Gastrocnemius medialis (tissue), 4 donors: ENCODE measurements around the gene ADAMTS2. TPM values are rescaled to one million over a fixed set of nuclear protein-coding genes. Genes with fewer than 3 reads are reported as not detected.
A peak's percentile ranks its signal among the peaks of the same experiment; 100 is the strongest.

ENCODE experiments used
- ATAC-seq, 2 donors: fragments of 150-250 bp; one replicate each; pipeline ENCODE4 v1.9.1; 2016
- DNase-seq, 2 donors: peaks; one replicate each; pipeline ENCODE4 v3.0.0-alpha.2; 2019
- H3K27ac ChIP-seq, 4 donors: fragments of 200-600 bp; sonication (generic); 1 replicate in 1 of 4; 2 replicates in 3 of 4; pipeline ENCODE4 v1.5.1; 2016 to 2018; ENCODE audit warnings: mild to moderate bottlenecking in 2 of 4, moderate library complexity in 1 of 4
- H3K27me3 ChIP-seq, 3 donors: fragments of 200-600 bp; sonication (generic) in 2 of 3; 1 replicate in 1 of 3; 2 replicates in 2 of 3; pipeline versions ENCODE4 v1.5.1 to v1.6.0; 2016 to 2019; ENCODE audit warnings: mild to moderate bottlenecking in 1 of 3, moderate library complexity in 1 of 3
- H3K36me3 ChIP-seq, 2 donors: fragments of 200-600 bp; sonication (generic) in 1 of 2; one replicate each; pipeline ENCODE4 v1.5.1; 2017 to 2018
- H3K4me1 ChIP-seq, 2 donors: fragments of 200-600 bp; sonication (generic) in 1 of 2; one replicate each; pipeline ENCODE4 v1.5.1; 2016 to 2017; ENCODE audit warnings: mild to moderate bottlenecking in 2 of 2
- H3K4me3 ChIP-seq, 4 donors: fragments of 200-600 bp; sonication (generic) in 3 of 4; 1 replicate in 1 of 4; 2 replicates in 3 of 4; pipeline ENCODE4 v1.5.1; 2016 to 2019; ENCODE audit warnings: mild to moderate bottlenecking in 2 of 4
- H3K9me3 ChIP-seq, 3 donors: fragments of 200-600 bp; sonication (generic) in 2 of 3; 1 replicate in 1 of 3; 2 replicates in 2 of 3; pipeline ENCODE4 v1.5.1; 2016 to 2019
- CTCF ChIP-seq, 5 experiments: fragments of 450-650 bp in 3 of 5; fragments of 200-600 bp in 2 of 5; sonication (generic) in 2 of 5; IDR thresholded peaks in 4 of 5; conservative IDR thresholded peaks in 1 of 5; 1 replicate in 4 of 5; 2 replicates in 1 of 5; pipeline ENCODE4 v1.5.1; 2016 to 2019; ENCODE audit warnings: antibody characterized with exemption in 5 of 5, mild to moderate bottlenecking in 3 of 5, moderate library complexity in 3 of 5
- POLR2A ChIP-seq, 2 donors: fragments of 450-650 bp; IDR thresholded peaks; one replicate each; pipeline ENCODE4 v1.6.1; 2017; ENCODE audit warnings: antibody characterized with exemption in 2 of 2, mild to moderate bottlenecking in 2 of 2, moderate library complexity in 2 of 2
- in situ Hi-C, 4 donors: fragments of 200-750 bp; cut with MboI; loops; one replicate each; pipeline versions ENCODE4 v1.15.0 to v1.8.0; 2017; ENCODE audit warnings: low sequenced_read_pairs in 4 of 4
- intact Hi-C: fragments of 100-400 bp; cut with DNase I; formaldehyde crosslinking; loops from one replicate; pipeline ENCODE4 v1.15.1; 2023; ENCODE audit warnings: low total_unique reads
- total RNA-seq, 4 donors: library from RNA; depleted of rRNA; stranded (reverse); fragments of >200 nt; gene quantifications; one replicate each; pipeline versions ENCODE4 v1.1.0 to v1.2.3, GENCODE V29; 2016

The ADAMTS2 gene
- total RNA-seq, 4 donors from 2014 or later = 0.78 to 3.8 (median 2.0) TPM

- no peak for TF ChIP-seq POLR2A (IDR thresholded peaks at IDR 0.05)
- TF ChIP-seq CTCF (IDR thresholded peaks at IDR 0.05 in 4 of 5, conservative IDR thresholded peaks at IDR 0.05 in 1 of 5) = no peak
- DNase-seq (peak in 1 of 2 donors; percentile 1), ATAC-seq (no peak)
- no peaks in the 10 kb centered on the region for H3K36me3 ChIP-seq
- in situ Hi-C loops (no loop called here), intact Hi-C loops (no loop called here)
- H3K27ac ChIP-seq = no peak overlapping the region
- peaks cover 8 to 14% of the 10 kb centered on the region in 2 donors for H3K4me1 ChIP-seq
- no peak overlapping the region for H3K4me3 ChIP-seq
- no peaks in the 10 kb centered on the region for H3K9me3 ChIP-seq
- no peaks in the 10 kb centered on the region for H3K27me3 ChIP-seq
Observed at GRCh38 chr5:179273441-179274145, 71.7 kb downstream of the ADAMTS2 start.

- DNase-seq (peak in 1 of 2 donors; percentile 5), ATAC-seq (no peak)
- intact Hi-C loops = no loop called here
- H3K4me3 ChIP-seq = no peak overlapping the region
- H3K4me1 ChIP-seq = peaks cover 8 to 14% of the 10 kb centered on the region in 2 donors
- no peaks in the 10 kb centered on the region for H3K9me3 ChIP-seq
- no peak for TF ChIP-seq CTCF (IDR thresholded peaks at IDR 0.05 in 4 of 5, conservative IDR thresholded peaks at IDR 0.05 in 1 of 5)
- no peak for TF ChIP-seq POLR2A (IDR thresholded peaks at IDR 0.05)
- no peak overlapping the region for H3K27ac ChIP-seq
- in situ Hi-C loops = no loop called here
- H3K36me3 ChIP-seq = no peaks in the 10 kb centered on the region
- no peaks in the 10 kb centered on the region for H3K27me3 ChIP-seq
Observed at GRCh38 chr5:179273073-179273435, 72.2 kb downstream of the ADAMTS2 start.

GRCh38 chr5:179272326-179273072 is 72.8 kb downstream of the ADAMTS2 start:
- Histone ChIP-seq H3K27ac (no peak overlapping the region), H3K4me3 (no peak overlapping the region), H3K27me3 (no peaks in the 10 kb centered on the region), H3K9me3 (no peaks in the 10 kb centered on the region), H3K4me1 (peaks cover 8 to 18% of the 10 kb centered on the region in 2 donors), H3K36me3 (no peaks in the 10 kb centered on the region)
- in situ Hi-C loops (no loop called here), intact Hi-C loops (no loop called here)
- TF ChIP-seq CTCF (IDR thresholded peaks at IDR 0.05 in 4 of 5, conservative IDR thresholded peaks at IDR 0.05 in 1 of 5) (no peak), POLR2A (IDR thresholded peaks at IDR 0.05) (no peak)
- DNase-seq = peak in 1 of 2 donors; percentile 7
- no peak for ATAC-seq

- no peaks in the 10 kb centered on the region for H3K9me3 ChIP-seq
- TF ChIP-seq POLR2A (IDR thresholded peaks at IDR 0.05) = no peak
- no peak for TF ChIP-seq CTCF (IDR thresholded peaks at IDR 0.05 in 4 of 5, conservative IDR thresholded peaks at IDR 0.05 in 1 of 5)
- H3K4me3 ChIP-seq = no peak overlapping the region
- H3K36me3 ChIP-seq = no peaks in the 10 kb centered on the region
- no peak overlapping the region for H3K27ac ChIP-seq
- DNase-seq (peak in 1 of 2 donors; percentile 5), ATAC-seq (no peak)
- H3K27me3 ChIP-seq = no peaks in the 10 kb centered on the region
- peaks cover 8 to 24% of the 10 kb centered on the region in 2 donors for H3K4me1 ChIP-seq
- in situ Hi-C loops = no loop called here
- intact Hi-C loops = no loop called here
Observed at GRCh38 chr5:179271821-179272325, 73.4 kb downstream of the ADAMTS2 start.
